Lower lobe of right lung (tissue), 2 donors: Measurements from ENCODE around the gene CNTLN. TPM values are rescaled to one million over a fixed set of nuclear protein-coding genes. Genes with fewer than 3 reads are reported as not detected.

Experiments
- ATAC-seq, 2 donors: fragments of 200-7000 bp; cut with Tn5 transposase; one replicate each; pipeline ENCODE4 v1.9.1; 2020 to 2022; ENCODE audit warnings: mild to moderate bottlenecking in 2 of 2, moderate library complexity in 2 of 2
- DNase-seq: peaks from one replicate; pipeline ENCODE4 v3.0.0-alpha.2; 2020
- H3K27ac ChIP-seq: fragments of 200-600 bp; one replicate; pipeline ENCODE4 v1.8.0; 2022
- H3K27me3 ChIP-seq: fragments of 200-600 bp; one replicate; pipeline ENCODE4 v1.8.0; 2022; ENCODE audit warnings: low read depth
- H3K36me3 ChIP-seq: fragments of 200-600 bp; one replicate; pipeline ENCODE4 v1.8.0; 2022; ENCODE audit warnings: mild to moderate bottlenecking
- H3K4me1 ChIP-seq: fragments of 200-600 bp; one replicate; pipeline ENCODE4 v1.8.0; 2022
- H3K4me3 ChIP-seq: fragments of 200-600 bp; one replicate; pipeline ENCODE4 v1.8.0; 2022; ENCODE audit warnings: mild to moderate bottlenecking
- H3K9me3 ChIP-seq: fragments of 200-600 bp; one replicate; pipeline ENCODE4 v1.8.0; 2022
- intact Hi-C: fragments of 100-400 bp; cut with DNase I; formaldehyde crosslinking; loops from one replicate; pipeline ENCODE4 v1.11.0; 2022
- total RNA-seq: library from RNA; stranded (reverse); fragmentation: NEBNext Ultra II Directional; extraction: Animal tissue kit (Norgen Biotek cat#: 25700); gene quantifications from one replicate; pipeline ENCODE4 v1.2.1, GENCODE V29; 2021
- TF ChIP-seq, protein P1 (sequence below): fragments of 200-600 bp; IDR thresholded peaks from one replicate; pipeline ENCODE4 v1.8.0; 2022; ENCODE audit warnings: antibody characterized with exemption, mild to moderate bottlenecking
- donor health status: DM: no; HTN: yes; CAD: no; lungs with severe emphysema.

Gene CNTLN
- total RNA-seq, 1 donor from 2014 or later: 9.2 TPM

DNA sequence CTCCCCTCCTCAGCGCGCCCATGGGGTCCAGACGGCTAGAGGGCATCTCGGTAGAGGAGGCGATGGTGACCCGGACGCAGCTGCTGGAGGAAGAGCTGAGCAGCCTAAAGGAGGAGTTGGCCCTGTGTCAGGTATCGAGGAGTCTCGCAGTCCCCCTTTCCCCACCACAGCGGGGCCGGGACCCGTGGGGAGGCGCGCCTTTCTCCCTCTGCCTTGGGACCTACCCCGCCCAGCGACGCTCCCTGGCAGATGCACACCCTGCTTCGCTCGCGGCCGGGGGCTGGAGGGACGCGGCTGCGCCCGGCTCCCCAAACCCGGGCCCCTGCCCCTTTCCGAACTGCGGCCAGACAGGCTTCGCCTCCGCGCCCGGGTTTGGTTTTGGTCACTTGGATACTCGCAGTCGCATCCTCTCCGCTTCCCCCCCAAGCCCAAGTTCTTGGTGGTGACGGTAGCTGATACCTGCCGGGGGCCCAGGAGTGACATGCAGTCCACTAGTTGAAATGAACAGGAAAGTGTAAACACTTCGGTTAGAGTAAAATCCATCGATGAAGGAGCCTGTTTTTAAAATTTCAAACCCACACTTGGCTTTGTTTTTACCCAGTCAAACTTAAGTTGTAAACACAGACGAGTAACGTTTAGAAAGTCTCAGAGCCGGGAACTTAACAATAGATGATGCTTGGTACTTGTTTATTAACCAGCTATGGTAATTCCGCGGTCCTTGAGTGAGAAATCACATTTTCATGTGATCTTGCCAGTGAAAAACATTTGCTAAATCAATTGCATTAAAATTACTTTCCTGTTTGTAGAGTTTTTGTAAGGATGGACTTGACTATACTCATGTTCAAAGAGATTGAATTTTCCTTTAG, 688 bp downstream of the CNTLN start:
- TF ChIP-seq, protein P1, sequence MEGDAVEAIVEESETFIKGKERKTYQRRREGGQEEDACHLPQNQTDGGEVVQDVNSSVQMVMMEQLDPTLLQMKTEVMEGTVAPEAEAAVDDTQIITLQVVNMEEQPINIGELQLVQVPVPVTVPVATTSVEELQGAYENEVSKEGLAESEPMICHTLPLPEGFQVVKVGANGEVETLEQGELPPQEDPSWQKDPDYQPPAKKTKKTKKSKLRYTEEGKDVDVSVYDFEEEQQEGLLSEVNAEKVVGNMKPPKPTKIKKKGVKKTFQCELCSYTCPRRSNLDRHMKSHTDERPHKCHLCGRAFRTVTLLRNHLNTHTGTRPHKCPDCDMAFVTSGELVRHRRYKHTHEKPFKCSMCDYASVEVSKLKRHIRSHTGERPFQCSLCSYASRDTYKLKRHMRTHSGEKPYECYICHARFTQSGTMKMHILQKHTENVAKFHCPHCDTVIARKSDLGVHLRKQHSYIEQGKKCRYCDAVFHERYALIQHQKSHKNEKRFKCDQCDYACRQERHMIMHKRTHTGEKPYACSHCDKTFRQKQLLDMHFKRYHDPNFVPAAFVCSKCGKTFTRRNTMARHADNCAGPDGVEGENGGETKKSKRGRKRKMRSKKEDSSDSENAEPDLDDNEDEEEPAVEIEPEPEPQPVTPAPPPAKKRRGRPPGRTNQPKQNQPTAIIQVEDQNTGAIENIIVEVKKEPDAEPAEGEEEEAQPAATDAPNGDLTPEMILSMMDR: no peak
- Histone ChIP-seq H3K4me3 (peak overlapping the region; percentile 90), H3K4me1 (peaks cover 15% of the 10 kb centered on the region), H3K36me3 (no peaks in the 10 kb centered on the region), H3K27ac (peak overlapping the region; percentile 84), H3K9me3 (no peaks in the 10 kb centered on the region), H3K27me3 (no peaks in the 10 kb centered on the region)
- ATAC-seq: peak; percentile 72 to 75
- DNase-seq: peak; percentile 54
- intact Hi-C loops: no loop called here

DNA sequence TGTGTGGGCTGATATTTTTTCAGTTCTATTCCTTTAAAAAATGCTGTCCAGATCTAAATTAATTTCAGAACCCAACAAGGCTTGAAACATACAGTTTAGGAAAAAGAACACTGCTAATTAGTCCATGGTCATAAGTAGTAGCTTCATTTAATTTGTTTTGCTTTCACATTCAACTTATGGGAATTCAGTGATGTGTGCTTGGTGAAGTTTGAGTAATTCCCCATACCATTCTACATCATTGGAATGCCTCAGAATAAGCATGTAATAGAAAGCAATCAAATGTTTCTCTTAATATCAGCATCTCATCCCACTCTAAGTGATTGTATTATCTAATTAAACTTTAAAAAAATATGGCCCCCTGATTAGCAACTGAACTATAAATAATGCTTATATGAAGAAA, 2.7 kb downstream of the CNTLN start:
- Histone ChIP-seq H3K4me3 (no peak overlapping the region), H3K4me1 (peaks cover 15% of the 10 kb centered on the region), H3K9me3 (no peaks in the 10 kb centered on the region), H3K27ac (no peak overlapping the region), H3K27me3 (no peaks in the 10 kb centered on the region), H3K36me3 (no peaks in the 10 kb centered on the region)
- no peak for DNase-seq
- TF ChIP-seq, protein P1: no peak
- intact Hi-C loops: no loop called here
- no peak for ATAC-seq

DNA sequence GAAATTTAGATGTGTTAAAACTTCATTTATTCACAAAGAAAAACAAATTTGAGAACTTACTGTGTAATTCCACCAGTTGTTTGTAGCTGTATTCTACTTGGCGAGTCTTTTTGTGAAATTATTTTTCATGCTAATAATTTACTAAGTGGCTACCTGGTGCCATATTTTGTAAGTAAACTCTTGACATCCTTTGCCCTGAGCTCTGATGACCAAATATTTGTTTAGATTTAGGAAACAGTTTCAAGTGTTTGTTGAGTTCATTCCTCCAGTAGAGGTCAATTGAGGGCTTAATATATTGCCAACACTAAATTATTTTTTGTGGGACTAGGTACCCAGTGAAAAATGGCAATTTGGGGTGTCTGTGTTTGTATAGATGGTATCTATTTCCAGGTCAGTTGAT, 3.7 kb downstream of the CNTLN start:
- no peak overlapping the region for H3K27ac ChIP-seq
- TF ChIP-seq, protein P1: no peak
- H3K4me1 ChIP-seq: peaks cover 15% of the 10 kb centered on the region
- no peaks in the 10 kb centered on the region for H3K27me3 ChIP-seq
- H3K4me3 ChIP-seq: no peak overlapping the region
- no peaks in the 10 kb centered on the region for H3K9me3 ChIP-seq
- intact Hi-C loops: no loop called here
- ATAC-seq: peak in 1 of 2 donors; percentile 41
- no peaks in the 10 kb centered on the region for H3K36me3 ChIP-seq
- no peak for DNase-seq

DNA sequence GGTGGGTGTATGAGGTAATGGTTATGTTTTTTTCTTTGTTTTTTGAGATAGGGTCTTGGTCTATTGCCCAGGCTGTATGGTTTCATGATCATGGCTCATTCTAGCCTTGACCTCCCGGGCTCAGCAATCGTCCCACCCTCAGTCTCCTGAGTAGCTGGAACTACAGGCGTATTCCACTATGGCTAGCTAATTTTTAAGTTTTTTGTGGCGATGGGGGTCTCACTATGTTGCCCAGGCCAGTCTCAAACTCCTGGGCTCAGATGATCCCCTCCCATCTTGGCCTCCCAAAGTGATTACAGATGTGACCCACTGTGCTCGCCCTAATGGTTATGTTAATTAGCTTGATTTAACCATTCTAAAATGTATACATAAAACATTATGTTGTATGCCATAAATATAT, 5.6 kb downstream of the CNTLN start:
- H3K4me3 ChIP-seq: no peak overlapping the region
- peaks cover 10% of the 10 kb centered on the region for H3K4me1 ChIP-seq
- H3K27ac ChIP-seq: no peak overlapping the region
- DNase-seq: no peak
- TF ChIP-seq, protein P1: no peak
- no peak for ATAC-seq
- H3K9me3 ChIP-seq: no peaks in the 10 kb centered on the region
- no peaks in the 10 kb centered on the region for H3K36me3 ChIP-seq
- intact Hi-C loops: no loop called here
- H3K27me3 ChIP-seq: no peaks in the 10 kb centered on the region

DNA sequence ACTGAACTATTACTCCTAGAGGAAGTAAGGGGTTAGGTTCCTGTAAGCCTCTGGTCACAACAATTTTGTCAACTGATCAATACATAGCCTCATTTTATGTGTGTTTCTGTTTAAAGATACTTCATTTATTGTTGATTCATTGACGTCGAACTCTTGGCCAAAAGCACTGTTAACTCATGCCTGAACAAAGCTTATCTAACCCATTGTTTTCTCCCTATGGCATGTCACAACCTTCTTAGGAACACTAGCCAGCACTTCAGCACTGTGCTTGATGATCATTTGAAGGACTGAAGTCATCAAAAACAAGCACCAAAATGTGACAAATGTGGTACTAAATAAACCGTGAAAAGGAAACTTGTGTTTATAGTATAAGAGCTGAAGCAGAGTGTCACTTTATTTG, 13.5 kb downstream of the CNTLN start:
- no peak overlapping the region for H3K27ac ChIP-seq
- DNase-seq: no peak
- no peaks in the 10 kb centered on the region for H3K4me1 ChIP-seq
- H3K27me3 ChIP-seq: no peaks in the 10 kb centered on the region
- no peak overlapping the region for H3K4me3 ChIP-seq
- intact Hi-C loops: no loop called here
- TF ChIP-seq, protein P1: no peak
- ATAC-seq: no peak
- H3K36me3 ChIP-seq: no peaks in the 10 kb centered on the region
- no peaks in the 10 kb centered on the region for H3K9me3 ChIP-seq
